ENCODE results near the gene EPYC.

DNA sequence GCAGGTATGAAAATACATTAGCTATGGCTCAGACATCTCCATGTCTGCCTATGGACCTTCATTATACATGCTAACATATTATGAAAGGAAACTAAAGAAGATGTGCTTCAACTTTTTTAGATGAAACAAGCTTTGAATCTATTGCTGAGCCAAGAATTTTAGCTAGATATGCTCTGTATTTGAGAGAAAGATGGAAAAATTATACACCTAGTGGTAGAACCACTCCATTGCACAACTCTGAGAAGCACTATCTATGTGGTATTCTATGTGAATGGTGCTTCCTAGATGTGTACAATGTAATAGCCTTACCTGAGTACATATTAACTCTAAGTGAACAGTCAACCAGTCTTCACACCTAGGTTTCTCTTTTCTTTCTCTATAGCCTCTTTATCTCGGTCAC, 17.3 kb downstream of the EPYC start:
- TF ChIP-seq, protein P1, sequence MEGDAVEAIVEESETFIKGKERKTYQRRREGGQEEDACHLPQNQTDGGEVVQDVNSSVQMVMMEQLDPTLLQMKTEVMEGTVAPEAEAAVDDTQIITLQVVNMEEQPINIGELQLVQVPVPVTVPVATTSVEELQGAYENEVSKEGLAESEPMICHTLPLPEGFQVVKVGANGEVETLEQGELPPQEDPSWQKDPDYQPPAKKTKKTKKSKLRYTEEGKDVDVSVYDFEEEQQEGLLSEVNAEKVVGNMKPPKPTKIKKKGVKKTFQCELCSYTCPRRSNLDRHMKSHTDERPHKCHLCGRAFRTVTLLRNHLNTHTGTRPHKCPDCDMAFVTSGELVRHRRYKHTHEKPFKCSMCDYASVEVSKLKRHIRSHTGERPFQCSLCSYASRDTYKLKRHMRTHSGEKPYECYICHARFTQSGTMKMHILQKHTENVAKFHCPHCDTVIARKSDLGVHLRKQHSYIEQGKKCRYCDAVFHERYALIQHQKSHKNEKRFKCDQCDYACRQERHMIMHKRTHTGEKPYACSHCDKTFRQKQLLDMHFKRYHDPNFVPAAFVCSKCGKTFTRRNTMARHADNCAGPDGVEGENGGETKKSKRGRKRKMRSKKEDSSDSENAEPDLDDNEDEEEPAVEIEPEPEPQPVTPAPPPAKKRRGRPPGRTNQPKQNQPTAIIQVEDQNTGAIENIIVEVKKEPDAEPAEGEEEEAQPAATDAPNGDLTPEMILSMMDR (IDR thresholded peaks at IDR 0.05; ENCODE audit: low read depth, low read length), result peak; percentile 19
- TF ChIP-seq POLR2A (IDR thresholded peaks at IDR 0.05; ENCODE audit: extremely low read depth, insufficient read length), result no peak

Measured in NB4 (cell line).